PC-3 (cell line): ENCODE data around the gene CDX4.

Source experiments
- CTCF ChIP-seq: fragments of 300-600 bp; sonication (generic); conservative IDR thresholded peaks from 2 replicates; pipeline ENCODE4 v1.5.1; 2017; ENCODE audit warnings: antibody characterized with exemption, low read depth, mild to moderate bottlenecking, low read length
- EZH2 ChIP-seq: fragments of 300-600 bp; sonication (generic); IDR thresholded peaks from one replicate; pipeline ENCODE4 v1.6.1; 2017; ENCODE audit warnings: antibody characterized with exemption, mild to moderate bottlenecking, low read length; ENCODE audit not compliant: unreplicated experiment

GRCh38 chrX:73448379-73448778 is 1.5 kb downstream of the CDX4 start:
- TF ChIP-seq EZH2 (no peak), CTCF (no peak)
